HK-2 (cell line): ENCODE measurements around the gene QRICH1.
A peak's percentile ranks its signal among the peaks of the same experiment; 100 is the strongest.

Source experiments
- DNase-seq: peaks from one replicate; pipeline ENCODE4 v3.0.0-alpha.2; 2018; ENCODE audit not compliant: unreplicated experiment

The QRICH1 gene

DNA sequence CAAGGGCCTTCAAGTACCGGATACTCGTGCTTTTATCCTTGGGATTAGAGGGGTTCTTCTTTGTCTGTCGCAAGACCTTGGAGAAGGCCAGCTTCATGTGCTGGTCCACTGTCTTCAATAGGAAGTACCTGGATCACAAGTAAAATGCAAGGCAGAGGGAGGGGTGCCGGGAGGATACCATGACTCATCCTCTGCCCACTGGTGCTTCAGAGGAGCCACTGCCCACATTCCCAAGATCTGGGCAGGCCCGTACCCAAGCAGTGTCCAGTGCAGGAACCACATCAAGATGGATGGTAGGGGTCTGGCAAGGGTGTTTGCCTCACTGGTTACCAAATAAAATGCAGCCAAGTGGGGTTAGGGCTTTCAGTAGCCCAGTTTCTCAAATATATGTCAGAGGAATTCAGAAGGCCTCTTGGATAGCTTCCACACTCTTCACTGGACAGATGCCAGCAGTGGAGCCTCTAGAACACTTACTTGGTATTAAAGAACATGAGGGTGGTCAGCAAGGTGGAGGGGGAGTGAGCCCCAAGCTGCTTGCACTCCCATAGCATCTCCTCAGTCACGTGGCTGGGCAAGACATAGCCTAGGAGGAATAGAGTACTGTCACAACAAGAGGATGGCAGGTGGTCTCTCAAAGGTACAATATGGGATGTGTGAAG is 61.1 kb downstream of the QRICH1 start:
- no peak for DNase-seq

DNA sequence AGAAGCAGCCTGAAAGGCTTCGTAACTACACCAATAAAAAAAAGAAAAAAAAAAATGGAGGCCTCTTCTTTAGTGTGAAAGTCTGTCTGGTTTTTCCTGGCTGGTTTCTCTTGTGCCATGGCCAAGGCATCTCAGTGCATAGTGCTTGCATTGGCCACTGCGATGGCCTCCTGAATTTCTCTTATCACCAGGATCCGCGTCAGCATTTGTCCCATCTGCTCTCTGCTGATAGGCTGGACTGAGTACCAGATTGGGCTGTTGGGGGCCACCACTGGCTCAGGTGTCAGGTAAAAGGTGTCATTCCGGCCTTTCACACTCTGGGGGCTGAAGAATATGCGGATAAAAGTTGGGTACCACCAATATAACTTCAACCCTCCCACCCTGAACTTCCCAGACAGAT is 63.5 kb downstream of the QRICH1 start:
- no peak for DNase-seq

DNA sequence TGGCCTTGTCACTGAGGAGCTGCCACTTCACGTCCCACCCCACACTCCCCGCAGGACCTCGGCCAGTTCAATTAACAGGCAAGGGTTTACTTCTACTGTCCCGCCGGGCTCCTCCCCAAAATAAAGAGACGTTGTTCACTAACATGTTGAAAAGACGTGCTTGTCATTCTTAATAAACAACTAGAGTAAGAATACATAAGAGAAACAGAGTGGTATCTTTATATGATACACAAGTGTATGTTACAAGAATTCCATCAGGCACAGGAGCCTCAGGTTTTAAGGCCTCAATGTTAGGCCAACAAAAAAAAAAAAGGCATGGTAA is 64.3 kb downstream of the QRICH1 start:
- no peak for DNase-seq

DNA sequence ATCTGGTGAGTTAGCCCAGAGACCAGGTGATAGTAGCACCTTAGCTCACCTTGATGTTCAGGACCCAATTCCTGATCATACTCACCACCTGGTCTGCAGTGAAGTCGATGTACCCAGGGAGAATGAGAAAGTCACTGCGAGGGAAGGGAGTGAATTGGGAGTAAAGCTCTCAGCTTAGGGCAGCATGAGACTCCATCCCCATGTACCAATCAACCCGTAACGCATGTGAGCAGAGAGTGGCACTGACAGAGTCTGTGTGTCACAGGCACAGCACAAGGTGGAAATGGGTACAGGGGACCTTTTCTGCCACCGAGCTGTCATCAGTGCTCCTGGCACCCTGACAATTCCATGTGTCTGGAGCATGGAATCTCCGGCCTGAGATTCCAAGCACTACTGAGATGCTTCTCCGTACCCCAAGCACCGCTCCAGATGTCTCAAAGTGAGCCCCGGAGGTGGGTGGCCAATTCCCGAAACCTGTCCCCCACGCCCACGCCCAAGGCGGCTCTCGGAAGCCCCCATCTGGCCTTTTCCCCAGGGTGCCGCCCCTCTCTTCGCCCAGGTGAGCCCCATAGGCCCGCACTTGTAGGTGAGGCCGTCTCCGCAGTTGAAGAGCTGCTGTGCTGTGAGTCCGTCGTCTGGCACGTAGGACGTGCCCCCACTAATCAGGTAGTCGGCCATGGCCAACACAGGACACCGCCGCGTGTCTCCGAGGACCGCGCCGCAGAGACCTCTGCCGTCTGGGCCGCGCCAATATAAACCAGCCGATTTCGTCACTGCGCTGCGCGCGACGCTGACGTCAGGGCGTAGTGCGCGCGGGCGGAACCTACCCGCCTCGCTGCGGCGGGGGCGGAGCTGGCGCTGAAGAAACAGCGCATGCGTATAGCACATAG is 65.0 kb downstream of the QRICH1 start, which contains the start of gene IMPDH2:
TSS of gene IMPDH2 (minus strand) at position 726 of the 890 bp plus-strand sequence. CDS start at position 678, 48 bp downstream.
- DNase-seq, result peak; percentile 89

DNA sequence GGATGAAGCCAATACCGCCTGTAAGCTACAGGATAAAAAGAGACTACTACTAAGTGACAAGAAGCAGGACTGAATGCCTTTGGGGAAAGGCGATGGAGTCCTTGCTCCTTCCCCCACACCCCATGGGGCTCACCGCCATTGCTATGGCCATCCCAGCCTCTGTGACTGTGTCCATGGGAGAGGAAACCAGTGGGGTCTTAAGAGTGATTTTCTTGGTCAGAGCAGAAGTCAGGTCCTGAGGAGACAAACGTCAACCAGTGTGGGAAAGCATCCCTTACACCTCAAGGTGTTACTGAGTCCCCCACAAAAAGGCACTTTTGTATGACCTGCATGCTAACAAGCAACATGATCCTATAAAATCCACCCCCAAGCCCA is 65.6 kb downstream of the QRICH1 start:
- no peak for DNase-seq

DNA sequence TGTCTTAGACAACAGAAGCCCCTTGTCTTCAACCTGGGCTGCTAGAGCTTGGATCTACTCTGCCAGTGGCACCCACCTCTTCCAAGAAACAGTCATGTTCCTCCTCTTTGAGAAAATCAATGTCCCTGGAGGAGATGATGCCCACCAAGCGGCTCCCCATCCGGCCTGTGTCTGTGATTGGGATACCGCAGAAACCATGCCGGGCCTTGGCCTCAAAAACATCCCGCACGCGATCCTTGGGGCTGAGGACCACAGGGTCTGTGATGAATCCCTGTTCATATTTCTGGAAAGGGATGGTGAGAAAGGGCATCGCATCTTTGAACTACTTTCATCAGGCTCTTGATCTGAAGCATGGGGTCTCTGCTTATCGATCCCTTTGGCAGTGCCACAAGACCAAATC is 66.2 kb downstream of the QRICH1 start:
- no peak for DNase-seq

DNA sequence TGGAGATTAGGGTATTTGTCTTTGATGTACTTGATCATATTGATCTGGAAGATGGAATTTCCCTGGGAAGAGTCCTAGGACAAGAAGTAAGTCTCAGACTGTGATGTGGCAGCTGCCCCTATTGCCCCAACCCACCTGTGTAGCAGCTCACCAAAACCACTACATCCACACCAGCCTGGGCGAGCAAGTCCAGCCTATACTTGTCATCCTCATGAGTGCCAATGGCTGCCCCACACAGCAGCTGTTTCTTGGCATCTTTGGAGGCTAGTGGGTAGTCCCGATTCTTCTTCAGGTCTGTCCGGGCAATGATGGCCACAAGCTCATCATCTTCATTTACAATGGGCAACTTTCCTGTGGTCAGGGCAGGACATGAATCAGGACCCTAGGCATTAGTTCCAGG is 67.3 kb downstream of the QRICH1 start:
- no peak for DNase-seq

DNA sequence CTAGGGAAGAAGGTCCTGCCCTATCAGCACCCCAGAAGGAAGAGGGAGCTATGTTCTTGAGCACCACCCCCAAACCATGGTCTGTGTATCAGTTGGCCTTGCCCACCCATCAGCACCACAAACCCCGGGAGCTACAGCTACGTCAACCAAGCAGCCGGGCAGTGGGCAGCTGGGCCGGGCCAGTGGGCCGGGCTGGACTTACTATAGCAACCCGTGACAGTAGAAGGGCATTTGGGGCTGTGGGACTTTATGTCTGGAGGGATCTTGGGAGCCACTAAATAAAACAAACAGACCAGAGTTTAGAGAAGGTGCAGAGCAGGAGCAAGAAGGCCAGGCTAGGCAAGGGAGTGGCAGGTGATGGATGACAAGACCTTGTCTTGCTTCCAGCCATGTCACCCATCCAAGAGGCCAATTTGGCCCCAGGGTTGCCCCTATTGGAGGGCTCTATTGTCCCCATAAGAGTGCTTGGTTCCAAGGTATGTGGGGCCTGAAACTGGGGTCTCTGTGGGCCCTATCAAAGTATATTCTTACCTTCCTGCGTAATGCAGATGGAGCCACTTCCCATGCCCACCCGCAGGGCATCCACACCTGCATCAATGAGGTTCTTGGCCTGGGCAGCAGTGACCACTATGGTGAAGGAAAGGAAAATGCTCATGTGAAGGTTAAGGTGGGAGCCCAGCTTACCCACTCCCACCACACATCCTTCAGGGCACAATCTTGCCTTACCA is 67.9 kb downstream of the QRICH1 start:
- no peak for DNase-seq

DNA sequence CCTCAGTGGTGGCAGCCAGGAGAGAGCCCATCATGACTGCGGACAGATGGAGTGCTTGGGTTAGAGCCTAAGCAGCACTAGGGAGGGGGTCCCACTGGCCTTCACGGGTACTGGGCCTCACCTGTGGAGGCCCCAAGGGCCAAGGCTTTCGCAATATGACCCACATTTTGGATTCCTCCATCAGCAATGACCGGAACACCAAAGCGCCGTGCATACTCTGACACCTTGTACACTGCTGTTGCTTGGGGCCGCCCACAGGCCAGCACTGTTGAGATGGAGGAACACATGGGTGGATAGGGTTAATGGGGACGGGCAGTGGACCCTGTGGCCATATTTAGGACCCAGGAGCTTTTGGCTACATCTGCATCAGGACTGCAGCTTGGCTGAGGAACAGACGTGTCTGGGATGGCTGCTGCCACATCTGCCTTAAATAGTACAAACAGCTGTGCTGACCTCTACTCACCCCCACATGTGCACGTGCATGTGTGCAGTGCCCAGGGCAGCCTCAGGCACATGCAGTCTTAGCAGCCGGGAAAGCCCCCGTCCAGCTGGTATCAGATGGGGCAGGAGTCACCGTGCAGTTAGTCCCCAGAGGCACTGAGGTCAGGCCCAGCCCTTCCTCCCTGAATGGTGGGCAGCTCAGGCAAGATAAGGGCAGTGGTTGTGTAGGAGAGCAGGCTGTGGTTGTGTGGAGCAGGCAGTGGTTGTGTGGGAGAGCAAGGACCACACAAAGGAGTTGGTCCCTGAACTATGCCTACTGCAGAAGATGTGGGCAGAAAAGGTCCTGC is 68.7 kb downstream of the QRICH1 start:
- no peak for DNase-seq

DNA sequence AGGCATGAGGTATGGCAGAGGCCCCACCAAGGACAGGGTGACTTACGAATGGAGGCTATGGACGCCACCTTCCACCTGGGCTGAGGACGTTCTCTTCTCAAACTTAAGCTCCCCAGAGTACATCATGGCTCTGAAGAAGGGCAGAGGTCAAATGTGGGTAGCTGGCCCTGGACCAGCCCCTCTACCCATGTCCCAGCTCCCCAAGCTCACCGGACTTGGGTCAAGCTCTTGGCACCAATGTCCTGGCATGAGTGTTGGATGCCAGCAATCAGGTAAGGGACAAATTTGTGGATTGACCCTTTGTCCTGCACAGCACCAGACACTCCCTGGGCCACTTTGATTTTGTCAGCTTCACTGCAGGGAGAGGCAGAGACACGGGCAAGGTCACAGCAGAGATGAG is 69.4 kb downstream of the QRICH1 start:
- no peak for DNase-seq

DNA sequence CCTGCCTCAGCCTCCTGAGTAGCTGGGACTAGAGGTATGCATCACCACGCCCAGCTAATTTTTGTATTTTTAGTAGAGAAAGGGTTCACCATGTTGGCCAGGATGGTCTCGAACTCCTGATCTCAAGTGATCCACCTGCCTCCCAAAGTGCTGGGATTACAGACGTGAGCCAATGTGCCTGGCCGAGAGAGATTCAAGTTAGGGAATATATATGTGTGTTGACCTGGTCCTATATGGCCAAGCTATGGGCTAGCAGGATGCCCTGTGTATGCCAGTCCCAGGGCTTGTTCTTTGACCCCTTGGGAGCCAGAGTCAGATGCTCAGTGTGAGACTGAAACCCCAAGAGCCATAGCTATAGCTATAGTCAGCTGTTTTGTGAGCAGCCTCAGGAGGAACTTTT is 70.1 kb downstream of the QRICH1 start:
- DNase-seq, result no peak

DNA sequence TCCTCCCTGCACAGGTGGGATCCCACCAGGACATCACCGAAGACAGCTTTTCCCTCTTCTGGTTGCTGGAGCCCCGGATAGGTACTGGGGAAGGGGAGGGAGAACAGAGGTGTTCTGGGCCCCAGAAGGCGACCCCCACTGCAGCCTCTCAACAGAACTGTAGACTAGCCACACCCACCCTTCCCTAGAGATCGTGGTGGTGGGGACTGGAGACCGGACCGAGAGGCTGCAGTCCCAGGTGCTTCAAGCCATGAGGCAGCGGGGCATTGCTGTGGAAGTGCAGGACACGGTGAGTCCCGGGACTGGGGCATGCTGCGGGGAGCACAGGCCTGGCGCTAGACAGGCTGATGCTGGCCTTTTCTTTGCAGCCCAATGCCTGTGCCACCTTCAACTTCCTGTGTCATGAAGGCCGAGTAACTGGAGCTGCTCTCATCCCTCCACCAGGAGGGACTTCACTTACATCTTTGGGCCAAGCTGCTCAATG is 71.1 kb downstream of the QRICH1 start:
- no peak for DNase-seq

DNA sequence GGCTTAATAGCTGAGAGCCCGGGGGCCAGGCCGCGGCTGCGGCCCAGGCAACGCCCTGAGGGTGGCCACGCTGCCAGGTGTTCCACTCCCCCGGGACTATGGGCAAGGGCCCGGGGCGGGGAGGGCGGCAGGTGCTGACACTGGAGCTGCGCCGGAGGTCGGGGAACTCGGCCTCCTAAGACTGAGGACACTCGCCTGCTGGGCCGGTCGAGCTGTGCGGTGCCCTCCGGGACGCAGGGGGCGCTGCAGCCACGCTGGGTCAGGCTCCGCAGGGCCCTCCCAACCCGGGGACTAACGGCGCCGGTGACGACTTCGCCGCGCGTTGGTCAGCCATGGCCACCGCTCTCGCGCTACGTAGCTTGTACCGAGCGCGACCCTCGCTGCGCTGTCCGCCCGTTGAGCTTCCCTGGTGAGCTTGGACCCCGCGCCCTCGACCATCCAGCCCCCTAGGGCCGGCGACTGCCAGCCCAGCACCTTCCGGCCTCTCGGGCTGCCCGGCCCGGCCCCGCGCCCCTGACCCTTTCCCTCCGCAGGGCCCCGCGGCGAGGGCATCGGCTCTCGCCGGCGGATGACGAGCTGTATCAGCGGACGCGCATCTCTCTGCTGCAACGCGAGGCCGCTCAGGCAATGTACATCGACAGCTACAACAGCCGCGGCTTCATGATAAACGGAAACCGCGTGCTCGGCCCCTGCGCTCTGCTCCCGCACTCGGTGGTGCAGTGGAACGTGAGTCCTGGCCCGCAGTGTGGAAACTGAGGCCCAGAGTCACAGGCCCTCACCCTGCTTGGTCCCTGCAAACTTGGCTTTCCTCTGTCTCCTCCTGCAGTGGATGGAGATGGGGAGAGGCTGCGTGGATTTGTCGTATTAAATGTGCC is 71.8 kb downstream of the QRICH1 start, which contains the start of gene NDUFAF3:
TSS of gene NDUFAF3 (plus strand) at position 309 of the 875 bp plus-strand sequence. CDS start at position 333, 24 bp downstream.
- peak; percentile 90 for DNase-seq

DNA sequence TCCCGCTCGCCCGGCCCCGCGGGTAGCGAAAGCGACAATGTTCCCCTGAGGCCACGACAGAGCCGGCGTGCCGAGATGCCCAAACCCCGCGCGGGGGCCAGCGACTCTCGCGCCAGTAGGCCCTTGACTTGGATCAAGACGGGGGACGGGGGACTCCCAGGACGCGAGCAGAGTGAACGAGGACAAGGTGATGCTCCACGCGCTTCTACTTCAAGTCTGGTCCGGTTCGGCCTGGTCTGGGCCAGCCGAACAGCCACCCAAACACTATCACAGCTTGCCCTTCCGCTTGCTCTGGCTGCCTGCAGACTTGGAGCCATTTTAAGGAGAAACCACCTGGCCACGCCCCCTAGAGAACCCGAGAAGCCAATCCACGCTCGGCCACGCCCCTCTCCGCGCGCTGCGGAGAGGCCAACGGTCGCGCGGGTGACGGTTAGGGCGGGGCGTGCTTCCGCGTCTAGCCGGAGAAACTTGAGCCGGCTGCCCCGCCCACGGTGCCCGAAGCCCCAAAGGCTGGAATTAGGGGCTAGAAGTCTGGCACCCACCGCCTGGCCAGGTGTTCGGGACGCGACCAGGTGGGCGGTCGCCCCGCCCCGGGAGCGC is 72.6 kb downstream of the QRICH1 start:
- DNase-seq, result peak; percentile 96

DNA sequence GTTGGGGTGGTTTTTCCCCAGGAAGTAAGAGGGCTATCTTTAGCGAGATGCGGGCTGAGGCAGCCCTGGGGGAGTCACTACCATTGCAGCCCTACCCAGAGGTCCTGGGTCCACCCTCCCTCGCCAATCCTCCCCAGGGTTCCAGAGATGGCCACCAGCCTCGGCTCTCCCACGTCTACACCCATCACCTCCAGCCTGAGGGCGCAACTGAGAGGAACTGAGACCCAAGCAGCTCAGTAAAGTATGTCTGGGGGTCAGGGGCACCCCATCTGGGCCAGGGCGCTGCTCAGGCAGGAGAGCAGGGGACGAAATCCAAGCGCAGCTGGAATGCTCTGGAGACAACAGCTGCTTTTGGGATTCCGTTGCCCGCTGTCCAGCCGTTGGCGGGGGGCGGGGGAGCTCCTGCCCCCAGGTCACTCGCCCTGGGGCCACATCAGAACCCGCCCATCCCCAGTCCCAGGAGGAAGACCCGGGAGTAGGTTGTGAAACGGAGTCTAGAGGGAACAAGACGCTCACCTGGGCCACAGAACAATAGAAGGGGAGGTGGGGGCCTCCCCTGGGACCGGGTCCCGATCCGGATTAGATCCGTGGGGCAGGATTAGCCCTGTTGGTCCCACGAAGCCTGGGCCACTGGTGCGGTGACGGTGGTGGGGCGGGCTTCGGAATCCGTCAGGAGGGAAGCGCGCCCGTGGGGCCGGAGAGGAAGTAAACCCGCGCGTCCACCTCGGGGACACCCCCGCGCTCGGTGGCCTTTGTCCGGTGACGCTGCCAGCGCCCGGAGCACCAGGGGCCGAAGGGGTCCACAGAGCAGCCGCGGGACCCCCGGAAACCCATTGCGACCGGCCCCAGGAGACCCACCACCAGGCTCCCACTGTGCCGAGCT is 73.3 kb downstream of the QRICH1 start:
- DNase-seq, result no peak

DNA sequence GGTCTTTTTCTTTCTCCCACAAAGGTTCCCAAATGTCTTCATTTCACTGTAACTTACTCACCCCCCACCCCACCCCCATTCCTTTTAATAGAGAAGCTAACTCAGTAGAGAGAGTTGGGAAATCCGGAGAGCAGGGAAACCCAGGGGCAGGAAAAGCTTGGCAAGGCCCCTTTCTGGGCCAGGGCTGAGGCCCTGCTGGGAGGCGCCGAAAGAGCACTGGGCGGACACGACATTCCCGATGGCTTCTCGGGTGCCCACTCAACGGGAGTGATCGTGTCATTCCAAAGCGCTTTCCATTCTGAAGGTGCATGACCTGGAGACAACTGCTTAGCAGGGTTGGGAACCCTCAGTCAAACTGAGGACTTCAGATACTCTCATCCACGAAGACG is 73.9 kb downstream of the QRICH1 start:
- no peak for DNase-seq

DNA sequence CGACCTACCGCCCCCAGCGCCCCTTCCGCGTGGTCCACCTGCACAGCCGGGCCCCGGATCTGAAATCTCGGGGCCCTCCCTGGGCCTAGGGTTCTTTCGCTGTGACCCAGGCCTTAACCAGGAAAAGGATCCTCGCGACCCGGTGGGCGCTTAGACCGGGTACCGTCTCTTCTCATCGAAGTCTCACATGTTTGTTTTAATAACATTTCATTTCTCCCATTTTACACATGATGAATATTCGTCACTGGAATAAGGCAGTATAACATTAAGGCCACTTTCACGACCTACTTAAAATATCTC is 75.2 kb downstream of the QRICH1 start:
- no peak for DNase-seq

DNA sequence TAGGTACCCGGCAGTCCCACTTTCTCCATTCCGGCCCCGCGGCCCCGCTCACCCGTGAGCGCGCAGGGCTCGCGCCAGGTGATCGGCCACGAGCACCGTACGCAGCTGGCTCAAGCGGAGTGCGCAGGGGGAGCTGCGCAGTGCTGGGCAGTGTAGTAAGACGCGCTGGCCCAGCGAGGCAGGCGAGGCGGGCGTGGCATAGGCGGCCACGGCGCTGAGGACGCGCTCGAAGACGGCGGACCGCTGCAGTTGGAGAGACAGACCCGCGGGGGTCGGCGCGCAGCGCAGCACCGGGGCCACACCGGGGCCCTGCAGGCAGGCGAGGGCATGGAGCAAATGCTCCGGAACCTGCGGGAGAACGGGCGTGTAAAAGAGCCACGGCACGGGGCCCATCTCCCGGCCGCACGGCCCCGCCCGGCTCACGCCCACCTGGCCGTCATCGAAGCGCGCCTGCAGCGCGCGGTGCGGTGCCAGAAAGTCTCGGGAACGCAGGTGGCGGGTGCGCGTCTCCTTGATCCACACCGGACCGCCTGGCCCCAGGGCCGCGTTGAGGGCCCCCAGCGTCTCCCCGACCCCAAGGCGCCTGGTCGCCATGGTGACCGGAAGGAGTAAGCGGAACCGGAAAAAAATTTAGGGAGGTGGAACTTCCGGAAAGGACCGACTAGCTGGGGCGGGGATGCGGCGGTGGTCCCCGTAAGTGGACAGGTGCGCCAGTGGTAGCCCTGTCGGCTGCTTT is 75.7 kb downstream of the QRICH1 start, which contains the start of gene DALRD3:
TSS of gene DALRD3 (minus strand) at position 610 of the 736 bp plus-strand sequence. CDS start at position 594, 16 bp downstream.
- DNase-seq, result peak; percentile 58
